GM19043 (cell line): Measurements from ENCODE around the gene TANC1.

Experiments used
- ATAC-seq: cut with Tn5 transposase; IDR thresholded peaks from one replicate; pipeline ENCODE4 v1.9.1; 2021; ENCODE audit warnings: low read depth; ENCODE audit not compliant: unreplicated experiment

TANC1 gene

GRCh38 chr2:159108181-159108893 lies 139.9 kb downstream of the TANC1 start:
- ATAC-seq: no peak

- no peak for ATAC-seq
Measured at GRCh38 chr2:159109517-159109916, 141.1 kb downstream of the TANC1 start.

DNA sequence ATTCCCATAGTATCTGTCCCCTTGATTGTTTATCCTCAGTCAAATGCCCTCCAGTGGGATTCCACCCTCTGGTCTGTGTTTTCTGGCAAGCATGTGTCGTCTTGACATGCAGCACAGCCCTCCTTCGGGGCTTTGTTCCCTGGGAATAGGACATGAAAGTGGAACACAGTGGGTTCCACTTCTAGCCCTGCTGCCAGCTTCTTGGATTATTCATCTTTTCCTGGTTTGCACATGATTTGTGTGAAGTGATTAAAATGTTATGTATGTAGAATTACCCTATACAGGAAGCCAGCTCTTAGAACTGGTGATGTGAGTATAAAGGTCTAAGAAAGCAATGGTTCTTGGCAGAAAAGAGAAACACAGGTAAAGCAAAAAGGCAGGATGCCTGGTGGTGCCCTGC lies 142.3 kb downstream of the TANC1 start:
- no peak for ATAC-seq

- no peak for ATAC-seq
Measured at GRCh38 chr2:159111346-159111927, 143.0 kb downstream of the TANC1 start.

DNA sequence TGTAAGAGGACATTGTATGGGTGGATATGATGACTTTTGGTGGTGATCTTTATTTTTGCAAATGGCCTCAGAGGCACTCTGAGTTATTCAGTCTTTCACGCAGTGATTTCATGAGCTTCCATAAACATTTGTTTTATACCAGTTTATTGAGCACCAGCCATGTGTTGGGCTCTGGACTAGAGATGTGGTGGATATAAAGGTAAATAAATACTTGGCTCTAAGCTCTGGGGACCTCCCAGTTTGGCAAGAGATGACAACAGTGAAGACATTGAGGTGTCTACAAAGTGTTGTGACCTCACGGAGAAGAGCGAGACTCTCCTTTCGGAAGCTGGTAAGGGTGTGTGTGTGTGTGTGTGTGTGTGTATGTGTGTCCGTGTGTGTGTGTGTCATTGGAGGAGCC lies 146.4 kb downstream of the TANC1 start:
- no peak for ATAC-seq

DNA sequence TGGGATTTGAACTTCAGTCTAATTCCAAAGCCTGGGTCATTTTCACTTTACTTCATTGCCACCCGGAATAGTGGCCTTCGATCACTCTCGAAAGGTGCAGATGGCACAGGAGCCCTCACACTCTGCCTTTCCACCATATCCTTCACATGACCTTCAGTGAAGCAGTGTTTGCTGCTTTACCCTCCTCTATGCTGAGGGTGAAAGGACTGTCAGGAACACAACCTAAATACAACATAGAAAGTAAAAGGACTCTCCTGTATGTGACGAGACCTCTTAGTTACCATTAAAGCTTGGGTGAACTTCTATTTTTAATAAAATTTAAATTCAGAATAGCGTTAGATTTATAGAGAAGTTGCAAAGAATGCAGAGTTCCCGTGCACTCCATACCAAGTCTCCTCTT lies 148.5 kb downstream of the TANC1 start:
- no peak for ATAC-seq

DNA sequence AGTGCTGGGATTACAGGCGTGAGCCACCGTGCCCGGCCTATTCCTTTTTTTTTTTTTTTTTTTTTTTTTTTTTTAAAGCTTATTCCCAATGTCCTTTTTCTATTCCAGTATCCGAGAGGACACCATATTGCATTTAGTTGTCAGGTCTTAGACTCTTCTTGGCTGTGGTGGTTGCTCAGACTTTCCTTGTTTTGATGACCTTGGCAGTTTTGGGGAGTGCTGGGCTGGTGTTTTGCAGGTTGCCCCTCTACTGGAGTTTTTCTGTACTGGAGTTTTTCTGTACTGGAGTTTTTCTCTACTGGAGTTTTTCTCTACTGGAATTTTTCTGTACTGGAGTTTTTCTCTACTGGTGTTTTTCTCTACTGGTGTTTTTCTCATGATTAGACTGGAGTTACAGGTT lies 149.2 kb downstream of the TANC1 start:
- ATAC-seq: no peak

- peak; percentile 96 for ATAC-seq
Measured at GRCh38 chr2:159118115-159118858, 149.8 kb downstream of the TANC1 start.

- no peak for ATAC-seq
Measured at GRCh38 chr2:159118859-159119500, 150.5 kb downstream of the TANC1 start.

DNA sequence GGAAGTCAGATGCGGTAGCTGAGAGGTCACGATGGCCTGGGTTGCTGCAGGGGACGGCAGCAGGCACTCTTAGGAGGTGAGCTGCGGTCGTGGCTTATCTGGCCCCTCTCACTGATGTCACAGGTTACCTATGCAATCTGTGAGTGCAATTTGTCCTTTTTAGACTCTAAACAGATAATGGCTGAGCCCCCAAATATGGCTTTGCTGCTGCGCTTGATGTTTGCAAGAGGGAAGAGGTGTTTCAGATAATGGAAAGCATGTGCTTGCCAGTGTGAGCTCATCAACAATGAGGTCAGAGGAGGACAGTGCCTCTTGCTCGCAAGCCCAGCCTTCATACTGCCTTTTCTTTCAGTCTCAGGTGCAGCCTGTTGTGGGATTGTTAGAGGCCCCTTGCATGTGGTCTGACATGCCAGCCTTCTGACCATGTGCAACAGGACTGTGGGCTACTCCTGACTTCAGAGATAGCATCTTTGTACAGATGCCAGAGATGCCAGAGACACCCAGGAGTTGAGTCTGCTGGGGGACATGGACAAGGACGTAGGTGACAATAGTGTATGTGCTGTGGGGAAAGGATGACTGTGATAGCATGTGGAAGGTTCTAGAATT lies 151.3 kb downstream of the TANC1 start:
- no peak for ATAC-seq

DNA sequence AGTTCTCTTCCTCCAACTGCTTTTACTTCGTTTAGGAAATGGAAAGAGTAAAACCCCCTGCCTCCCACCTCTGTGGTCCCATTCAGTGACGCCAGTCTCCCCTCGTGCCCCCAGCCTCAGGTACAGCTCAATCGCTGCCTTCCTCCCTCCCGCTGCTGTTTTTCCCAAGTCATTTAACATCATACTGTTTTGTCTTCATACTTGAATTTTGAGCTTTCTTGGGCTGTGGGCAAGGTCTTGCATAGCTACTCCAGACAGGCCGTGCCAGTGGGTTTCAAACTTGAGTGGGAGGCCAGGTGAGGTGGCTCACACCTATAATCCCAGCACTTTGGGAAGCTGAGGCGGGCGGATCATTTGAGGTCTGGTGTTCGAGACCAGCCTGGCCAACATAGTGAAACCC lies 155.3 kb downstream of the TANC1 start:
- ATAC-seq: no peak

GRCh38 chr2:159124441-159124911 lies 156.0 kb downstream of the TANC1 start:
- no peak for ATAC-seq

- no peak for ATAC-seq
Measured at GRCh38 chr2:159124931-159125467, 156.6 kb downstream of the TANC1 start.

- no peak for ATAC-seq
Measured at GRCh38 chr2:159125858-159126257, 157.4 kb downstream of the TANC1 start.

- no peak for ATAC-seq
Measured at GRCh38 chr2:159126432-159127022, 158.1 kb downstream of the TANC1 start.

GRCh38 chr2:159128191-159128590 lies 159.8 kb downstream of the TANC1 start:
- ATAC-seq: no peak

DNA sequence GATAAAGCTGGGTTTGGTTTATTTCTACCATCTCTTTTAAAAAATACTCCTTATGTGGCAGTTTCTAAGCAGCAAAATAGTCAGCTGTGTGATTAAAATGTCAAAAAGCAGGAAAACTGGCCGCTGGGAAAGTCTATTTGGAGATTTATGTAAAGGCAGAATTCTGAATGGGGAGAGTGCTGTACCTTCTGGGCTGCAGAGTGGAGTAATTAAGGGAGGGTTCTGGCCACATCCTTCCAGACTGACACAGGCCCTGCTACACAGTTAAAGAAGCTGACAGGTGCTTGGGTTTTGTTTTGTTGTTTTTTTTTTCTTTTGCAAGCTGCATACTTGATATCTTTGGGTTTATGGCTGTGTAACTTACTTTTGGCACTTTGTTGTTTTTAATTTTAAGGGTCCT lies 160.8 kb downstream of the TANC1 start:
- no peak for ATAC-seq

DNA sequence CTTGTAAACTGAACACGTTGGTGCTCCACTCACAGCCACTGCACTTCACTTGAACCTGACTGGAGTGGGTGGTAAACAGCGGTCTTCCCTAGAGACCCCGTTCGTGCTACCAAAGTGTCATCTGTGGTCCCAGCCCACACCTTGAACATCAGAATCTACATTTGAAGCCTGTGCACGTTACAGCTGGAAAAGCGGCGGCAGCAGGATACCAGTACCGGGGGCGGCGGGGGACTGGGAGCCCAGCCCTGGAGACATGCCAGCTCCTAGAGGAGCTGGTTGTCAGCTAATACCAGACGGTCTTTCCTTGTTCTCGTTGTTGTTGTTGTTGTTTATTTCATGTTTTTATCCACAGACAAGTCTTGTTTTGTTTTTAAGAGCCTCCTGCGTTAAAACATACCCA lies 161.4 kb downstream of the TANC1 start:
- no peak for ATAC-seq

DNA sequence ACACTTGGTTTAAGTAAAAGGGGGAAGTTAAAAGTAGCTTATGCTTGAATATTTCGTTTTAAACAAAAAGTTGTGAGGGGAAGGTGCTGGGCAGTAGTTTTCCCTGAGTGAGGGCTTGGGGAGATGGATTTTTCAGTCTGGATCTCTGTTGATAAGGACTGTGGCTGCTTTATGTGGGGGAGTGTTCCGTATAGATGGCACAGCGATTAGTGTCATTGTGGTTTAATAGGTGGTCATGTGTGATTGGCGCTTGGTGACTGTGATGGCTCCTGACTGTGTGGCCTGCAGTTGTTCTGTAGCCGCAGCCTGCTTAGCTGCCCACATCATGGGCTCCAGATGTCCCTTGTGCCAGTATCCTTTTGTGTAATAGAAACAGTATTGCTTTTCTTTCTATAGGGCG lies 161.9 kb downstream of the TANC1 start:
- ATAC-seq: no peak

GRCh38 chr2:159131267-159131913 lies 162.9 kb downstream of the TANC1 start:
- no peak for ATAC-seq
